GDM1 (cell line): ENCODE data around the gene GAST.
"Not testable (repeated sequence)": the region's sequence is repeated elsewhere in the genome, so short reads cannot be mapped to it uniquely, and the experiment has no call there.

Experiments used
- DNase-seq: peaks from one replicate; lab custom pipeline; 2025; lab: John Stamatoyannopoulos, UW

The GAST gene, protein sequence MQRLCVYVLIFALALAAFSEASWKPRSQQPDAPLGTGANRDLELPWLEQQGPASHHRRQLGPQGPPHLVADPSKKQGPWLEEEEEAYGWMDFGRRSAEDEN

DNA sequence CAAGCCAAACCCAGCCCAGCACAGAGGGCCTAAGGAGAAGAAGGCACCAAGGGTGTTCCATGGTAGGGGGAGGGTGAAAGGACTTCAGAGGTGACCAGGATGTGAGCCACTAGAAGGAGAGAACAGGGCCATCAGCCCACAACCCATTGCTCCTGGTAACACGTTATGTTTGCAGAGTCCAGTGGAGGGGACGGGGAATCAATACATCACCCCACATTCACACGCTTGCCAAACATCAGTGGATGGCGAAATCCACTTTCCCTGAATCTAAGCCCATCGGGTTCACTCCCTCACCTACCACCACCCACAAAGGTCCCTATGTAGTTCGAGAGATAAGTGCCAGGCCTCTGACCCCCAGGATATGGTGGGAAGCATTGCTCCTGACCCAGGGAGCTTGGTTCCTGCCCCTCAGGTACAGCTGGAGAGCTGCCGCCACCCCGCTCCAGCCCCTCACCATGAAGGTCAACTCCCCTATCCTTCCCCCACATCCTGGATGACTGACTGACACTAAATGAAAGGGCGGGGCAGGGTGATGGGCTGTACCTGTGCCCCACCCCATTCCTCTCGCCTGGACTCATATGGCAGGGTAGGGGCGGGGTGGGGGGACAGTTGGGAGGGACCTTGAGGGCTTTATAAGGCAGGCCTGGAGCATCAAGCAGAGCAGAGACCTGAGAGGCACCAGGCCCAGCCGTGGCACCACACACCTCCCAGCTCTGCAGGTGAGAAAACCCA, at the start of gene GAST:
TSS of gene GAST (plus strand) at position 663 of the 732 bp plus-strand sequence. CDS start 3,106 bp downstream, outside the sequence.
- DNase-seq, result no peak

DNA sequence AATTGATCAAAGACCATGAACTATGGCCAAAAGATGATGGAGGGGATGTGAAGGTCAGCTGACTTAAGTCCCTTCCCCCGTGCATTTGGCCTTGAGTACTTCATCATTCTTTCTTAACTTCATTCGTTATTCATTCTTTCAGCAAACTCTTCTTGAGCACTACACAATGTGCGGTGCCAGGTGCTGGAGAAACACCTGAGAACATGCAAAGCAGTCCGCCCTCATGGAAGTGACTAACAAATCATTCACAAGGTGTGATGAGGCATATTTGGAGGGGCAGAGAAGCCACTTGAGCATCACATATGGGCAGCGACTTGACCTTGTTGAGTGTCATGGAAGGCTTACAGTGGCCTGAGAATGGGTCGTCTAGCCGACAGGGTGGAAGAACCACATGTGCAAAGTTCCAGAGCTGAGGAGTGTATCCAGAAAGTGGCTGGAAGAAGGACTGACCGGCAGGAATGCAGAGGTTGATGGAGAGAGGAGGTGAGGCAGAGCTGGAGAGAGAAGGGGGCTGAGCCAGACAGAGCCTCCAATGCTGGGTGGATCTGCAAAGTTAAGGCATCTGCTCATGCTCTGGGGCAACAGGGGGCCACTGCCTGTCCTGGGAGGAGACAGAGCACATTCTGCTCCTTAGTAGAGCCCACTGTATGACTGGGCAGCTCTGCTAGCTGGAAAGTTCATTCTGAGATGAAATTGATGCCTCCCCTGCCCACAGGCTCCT, 48.5 kb upstream of the GAST start:
- DNase-seq, result no peak

DNA sequence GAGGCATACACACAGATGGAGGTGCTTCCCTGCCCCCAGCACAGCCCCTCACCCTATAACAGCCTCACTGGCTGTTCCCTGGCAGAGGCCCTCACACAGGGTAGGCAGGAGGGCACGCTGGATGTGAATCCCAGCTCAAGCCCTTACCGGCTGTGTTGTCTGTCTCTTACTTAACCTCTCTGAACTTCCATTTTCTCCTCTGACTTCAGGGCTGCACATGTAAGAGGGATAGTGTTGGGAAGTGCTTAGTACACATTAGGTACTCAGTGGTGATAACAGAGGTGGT, 48.0 kb upstream of the GAST start:
- no peak for DNase-seq

DNA sequence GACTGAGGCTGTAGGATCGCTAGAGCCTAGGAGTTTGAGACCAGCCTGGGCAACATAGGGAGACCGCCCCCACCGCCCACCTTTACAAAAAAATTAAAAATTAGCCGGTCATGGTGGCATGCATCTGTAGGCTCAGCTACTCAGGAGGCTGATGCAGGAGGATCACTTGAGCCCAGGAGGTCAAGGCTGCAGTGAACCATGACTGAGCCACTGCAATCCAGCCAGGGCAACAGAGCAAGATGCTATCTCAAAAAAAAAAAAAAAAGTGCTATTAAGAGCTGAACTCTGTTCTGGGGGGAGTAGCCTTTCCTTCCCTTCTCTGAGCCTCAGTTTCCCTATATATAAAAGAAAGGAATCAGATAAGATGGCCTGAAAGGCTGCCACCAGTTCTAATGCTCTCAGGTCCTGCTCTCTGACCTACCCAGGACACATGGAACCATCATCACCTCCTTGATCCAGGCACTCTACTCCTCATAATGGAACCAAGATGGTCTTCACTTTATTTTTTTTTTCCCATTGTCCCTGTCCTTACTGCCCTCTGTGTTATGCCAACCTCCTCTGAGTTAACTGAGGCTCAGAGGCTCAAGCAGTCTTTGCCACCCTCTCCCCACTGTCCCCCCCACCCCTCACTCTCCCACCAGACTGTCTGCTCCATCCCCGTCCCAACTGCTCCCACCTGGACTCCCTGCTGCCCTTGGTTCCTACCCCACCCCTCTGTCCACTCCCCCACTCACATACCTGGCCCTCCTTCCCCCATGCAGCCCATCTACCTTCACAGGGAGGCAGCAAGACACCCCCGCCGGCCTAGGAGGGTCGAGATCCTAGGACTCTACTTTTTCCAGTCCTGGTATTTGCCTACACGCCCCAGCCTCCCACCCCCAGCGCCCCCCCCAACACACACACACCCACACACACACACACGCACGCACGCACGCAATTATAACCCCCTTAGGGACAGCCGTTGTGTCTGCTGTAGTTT, 47.3 kb upstream of the GAST start:
- DNase-seq, result no peak

DNA sequence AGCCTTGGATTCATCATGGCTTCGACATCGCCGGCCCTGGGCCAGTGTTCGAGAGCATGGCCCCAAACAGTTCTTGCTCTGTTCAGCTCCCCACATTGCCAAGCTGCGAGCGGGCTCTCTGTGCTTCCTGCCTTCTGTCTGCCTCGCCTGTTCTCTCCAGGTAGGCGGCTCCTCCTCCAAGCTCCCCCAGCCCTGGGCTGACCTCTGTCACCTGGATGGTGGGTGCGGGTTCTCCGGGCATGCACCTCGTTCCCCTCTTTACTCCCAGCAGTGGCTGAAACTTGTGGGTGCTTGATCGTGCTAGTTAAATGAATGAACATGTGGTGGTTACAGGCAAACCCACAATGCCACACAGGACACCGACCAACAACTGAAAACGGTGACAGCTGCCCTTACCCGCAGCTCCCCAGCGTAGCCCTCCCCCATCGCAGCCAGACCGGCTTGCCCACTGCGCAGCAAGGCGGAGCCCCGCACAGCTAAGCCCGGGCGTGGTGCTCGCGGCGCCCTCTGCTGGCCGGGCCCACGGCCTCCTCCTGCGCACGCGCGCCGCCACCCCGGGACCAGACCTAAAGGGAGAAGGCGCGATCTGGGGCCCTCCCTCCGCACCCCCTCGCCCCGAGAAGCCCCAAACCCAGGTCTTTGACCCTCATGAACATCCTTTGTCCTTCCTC, 46.4 kb upstream of the GAST start:
- peak; percentile 82 for DNase-seq

DNA sequence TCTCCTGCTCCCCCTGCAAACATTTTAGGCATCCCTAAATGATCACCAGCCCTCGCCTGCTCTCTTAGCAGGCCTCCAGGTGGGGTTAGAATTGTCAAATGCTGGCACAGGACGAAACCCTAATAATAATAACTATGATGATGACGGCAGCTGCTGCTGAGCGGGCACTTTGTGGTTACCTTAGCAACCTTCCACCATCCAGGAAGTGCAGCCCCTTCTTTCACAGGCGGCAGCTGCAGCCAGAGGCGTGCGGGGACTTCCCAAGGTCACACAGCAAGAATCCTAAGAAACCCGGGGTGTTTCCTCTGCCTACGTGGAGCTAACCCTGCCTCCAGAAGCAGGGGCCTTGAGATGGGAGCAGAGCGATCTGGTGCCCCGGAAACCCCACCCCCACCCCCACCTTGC, 45.9 kb upstream of the GAST start:
- DNase-seq, result no peak

DNA sequence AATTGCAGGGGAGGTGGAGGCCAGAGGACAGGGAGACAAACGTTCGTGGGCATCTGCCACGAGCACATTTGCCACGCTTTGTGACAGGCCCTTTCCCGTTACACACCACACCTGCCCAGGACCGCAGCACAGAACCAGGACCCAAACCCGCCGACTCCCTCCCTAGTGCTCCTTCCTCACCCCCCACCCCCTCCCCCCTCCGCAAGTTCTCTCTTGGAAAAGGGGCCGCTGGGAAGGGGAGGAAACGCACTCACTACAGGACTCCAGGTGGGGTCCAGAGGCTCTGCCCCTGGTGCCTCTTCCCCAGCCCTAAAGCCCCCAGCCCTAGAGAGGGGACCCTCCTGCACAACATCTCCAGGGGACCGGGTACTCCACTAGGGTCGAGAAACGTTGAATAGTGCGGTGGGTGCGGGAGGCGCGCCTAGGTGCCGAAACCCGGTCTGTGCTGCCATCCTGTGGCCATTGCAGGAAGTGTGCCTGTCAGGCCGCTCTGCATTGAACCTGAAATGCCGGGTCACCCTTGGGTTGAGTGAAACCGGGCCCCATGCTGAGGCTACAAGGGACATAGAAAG, 45.3 kb upstream of the GAST start:
- peak; percentile 71 for DNase-seq

DNA sequence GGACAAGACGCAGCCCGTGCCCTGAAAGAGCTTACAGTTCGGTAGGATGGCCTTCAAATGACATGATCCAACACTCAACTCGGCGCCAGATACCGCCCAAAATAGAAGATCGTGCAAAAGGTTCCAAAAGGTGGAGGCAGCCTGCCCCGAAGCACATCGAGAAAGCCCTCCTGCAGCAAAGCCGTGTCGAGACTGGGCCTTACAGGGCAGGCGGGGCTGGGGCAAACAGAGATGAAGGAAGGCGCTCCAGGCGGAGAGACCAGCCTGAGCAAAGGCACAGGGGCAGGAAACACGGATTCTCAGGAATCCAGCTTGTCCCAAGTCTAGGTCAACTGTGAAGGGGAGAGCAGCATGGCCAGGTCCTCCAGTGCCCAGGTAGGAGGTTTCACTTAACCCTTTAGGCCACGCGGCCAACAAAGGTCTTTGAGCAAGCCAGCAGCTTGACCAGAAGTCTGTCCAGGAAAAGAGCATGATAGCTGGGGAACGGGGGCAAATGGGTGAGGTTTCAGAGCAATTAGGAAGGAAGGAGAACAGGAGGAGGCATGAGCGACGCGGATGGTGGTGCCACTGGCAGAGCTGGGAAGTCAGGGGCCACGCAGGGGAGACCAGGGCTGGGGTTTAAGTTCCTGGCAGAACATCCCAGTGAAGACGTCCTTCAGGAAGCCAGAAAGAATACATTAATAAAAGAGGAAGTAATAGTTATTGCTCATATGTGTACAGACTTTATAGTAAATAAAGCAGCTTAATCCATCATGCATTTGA, 44.7 kb upstream of the GAST start:
- peak; percentile 14 for DNase-seq

DNA sequence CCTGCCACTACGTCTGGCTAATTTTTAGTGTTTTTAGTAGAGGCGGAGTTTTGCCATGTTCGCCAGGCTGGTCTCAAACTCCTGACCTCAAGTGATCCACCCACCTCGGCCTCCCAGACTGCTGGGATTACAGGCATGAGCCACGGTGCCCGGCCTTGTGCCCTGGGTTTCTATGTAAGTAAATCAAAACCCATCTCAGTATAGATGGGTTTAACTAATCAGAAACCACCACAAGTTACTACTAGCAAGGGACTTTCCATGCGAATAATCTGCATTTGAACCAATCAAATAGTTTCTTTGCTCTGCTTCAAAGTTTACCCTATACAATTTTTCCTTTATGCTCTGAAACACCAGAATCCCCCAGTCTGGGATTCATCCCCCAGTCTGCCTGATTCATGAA, 40.0 kb upstream of the GAST start:
- no peak for DNase-seq

DNA sequence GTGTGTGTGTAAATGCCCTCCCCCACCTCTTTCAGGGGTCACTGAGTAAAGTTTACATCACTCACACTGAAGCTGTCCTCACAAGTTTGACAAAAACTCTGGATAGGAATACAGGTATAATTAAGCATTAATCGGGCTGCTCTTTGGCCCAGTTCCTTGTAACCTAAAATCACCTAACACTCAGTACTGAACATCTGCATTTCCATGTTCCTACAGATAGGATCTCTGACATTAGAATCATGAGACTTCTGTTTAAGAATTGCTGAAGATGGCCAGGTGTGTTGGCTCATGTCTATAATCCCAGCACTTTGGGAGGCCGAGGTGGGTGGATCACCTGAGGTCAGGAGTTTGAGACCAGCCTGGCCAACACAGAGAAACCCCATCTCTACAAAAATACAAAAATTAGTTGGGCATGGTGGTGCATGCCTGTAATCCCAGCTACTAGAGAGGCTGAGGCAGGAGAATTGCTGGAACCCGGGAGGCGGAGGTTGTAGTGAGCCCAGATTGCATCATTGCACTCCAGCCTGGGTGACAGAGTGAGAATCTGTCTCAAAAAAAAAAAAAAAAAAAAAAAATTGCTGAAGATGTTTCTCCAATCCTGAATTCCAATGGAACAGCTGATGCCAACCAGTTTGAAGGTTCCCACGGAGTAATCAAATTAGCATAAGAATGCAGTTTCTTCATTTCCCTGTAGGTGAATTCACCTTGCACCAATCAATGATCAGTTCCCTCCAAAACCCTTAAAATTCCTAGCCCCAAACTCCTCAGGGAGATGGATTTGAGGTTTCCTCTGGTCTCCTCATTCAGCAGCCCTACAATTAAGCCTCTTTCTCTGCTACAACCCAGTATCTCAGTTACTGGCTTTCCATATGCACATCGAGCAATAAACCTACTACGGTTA, 36.7 kb upstream of the GAST start:
- DNase-seq, result not testable (repeated sequence)

DNA sequence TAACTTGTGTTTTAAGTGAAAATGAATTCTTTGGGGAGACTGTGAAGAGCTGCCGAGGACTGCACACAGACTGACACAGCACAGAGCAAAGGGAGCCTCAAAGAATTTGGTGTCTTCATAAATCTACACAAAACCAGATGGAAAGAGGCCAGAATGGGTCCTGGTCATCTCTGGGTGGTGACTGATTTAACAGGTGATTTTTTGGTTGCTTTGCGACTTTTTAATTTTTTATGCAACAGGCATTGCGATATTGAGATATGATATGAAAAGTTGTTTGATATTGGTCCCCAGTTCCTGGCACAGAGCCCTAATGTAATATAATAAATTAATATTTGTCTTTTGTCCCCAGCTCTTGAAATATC, 36.1 kb upstream of the GAST start:
- no peak for DNase-seq

DNA sequence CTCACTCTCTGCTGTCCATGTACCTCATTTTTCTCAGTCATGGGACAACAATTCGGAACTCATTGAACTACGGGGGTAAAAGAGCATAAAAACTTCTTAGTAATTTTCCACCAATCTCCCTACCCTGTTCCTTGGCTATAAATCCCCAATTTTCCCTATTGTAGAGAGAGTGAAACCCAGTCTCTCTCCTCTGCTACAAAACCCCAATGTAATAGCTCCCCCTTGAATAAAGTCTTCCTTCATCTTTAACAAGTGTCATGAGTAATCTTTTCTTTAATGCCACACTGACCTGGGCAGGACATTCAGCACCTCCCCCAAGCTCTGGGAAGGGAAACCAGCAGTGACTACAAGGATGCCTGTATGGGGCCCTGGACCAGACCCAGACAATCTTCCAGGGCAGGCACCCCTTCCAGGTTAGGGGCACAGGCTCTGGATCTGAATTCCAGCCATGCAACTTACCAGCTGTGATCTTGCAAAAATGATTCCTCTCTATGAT, 33.7 kb upstream of the GAST start:
- DNase-seq, result peak; percentile 44

DNA sequence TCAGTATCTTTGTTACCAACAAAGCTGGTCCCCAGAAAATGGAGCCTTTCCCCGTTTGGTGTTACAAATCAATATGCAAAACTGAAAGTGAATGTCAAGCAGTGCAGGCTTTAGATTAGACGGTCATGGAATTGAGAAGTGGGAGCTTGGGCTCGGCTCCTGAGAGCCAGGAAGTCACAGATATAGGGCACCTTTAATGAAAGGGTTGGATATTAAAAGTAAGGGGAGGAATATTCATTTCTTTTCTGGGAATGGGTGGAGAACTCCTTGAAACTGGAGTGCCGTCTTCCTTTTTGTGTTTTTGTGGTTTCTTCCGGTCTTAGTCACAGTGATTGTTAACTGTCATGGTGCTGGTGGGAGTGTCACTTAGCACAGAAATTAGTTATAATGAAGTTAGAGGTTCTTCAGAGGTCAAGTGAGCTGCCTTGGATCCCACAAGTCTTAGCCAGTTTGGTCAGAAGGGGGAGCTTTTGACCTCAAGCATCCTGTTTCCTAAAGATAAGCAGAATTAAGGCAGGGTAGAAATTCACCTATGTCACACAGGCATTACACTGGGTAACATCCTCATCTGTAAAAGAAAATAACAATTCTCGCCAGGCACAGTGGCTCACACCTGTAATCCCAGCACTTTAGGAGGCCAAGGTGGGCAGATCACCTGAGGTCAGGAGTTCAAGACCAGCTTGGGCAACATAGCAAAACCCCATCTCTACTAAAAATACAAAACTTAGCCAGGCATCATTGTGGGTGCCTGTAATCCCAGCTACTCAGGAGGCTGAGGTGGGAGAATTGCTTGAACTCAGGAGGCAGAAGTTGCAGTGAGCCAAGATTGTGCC, 33.0 kb upstream of the GAST start:
- DNase-seq, result peak; percentile 83

DNA sequence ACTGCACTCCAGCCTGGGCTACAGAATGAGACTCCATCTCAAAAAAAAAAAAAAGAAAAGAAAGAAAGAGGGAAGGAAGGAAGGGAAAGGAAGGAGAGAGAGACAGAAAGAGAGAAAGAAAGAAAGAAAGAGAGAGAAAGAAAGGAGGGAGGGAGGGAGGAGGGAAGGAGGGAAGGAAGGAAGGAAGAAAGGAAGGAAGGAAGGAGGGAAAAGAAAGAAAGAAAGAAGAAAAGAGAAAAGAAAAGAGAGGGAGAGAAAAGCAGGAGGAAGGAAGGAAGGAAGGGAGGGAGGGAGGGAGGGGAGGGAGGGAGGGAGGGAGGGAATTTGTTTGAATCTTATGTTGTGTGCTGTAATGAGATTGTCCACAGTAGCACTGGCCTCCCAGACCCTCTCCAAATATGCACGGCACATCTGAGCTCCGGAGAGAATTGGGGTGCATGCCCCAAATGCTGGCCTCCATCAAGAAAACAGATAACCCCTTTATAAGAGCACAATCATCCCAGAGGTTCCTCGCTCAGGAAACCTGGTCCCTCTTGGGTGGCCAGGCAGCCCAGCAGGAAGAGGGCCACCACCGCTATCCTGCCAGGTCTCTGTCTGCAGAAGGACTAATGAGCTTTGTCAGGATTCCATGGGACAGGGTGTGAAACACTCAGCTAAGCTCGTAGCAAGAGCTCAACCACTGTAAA, 32.2 kb upstream of the GAST start:
- no peak for DNase-seq

DNA sequence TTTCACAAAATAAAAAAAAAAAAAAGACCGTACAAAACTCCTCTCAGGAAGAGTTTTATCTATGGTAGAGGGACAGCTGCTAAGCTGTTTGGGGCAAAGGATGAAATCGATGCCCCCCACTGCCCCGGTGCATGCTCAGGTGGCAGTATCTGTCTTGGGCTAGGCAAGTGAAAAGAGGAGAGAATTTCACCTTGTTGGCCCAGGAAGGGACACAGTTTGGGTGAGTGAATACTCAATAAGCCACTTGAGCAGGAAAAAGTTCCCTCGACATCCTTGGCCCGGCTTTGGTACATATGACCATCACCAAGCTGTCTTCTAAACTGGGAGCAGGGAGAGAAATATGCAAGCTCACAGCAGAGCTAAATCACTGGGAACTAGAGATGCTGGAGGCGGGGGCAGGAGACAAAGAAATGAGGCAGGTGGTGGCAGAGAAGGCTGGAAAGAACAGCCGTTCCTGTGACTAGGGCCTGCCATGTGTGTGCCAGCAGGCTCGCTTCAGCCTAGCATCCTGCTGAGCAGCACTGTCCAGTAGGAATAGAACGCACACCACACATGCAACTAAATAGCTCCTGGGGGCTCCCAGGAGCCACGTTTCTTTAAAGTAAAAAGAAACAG, 31.6 kb upstream of the GAST start:
- DNase-seq, result no peak

DNA sequence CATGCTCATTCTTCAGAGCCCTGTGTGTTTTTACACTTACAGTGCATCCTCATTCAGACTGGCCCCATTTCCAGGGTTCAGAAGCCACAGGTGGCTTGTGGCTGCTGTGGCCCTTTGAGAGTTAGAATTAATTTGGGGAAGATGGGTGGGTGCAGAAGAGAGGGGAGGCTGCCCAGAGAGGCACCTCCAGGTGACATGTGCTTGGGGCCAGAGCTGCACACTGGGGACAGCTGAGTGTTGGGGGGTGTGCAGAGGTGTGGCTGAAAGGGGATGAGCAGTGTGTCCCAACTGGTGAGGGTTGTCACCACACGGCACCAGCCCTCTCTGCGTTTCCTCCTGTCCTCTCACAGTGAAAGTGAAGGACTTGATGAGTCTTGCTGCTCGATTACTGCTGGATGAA, 30.4 kb upstream of the GAST start:
- no peak for DNase-seq

DNA sequence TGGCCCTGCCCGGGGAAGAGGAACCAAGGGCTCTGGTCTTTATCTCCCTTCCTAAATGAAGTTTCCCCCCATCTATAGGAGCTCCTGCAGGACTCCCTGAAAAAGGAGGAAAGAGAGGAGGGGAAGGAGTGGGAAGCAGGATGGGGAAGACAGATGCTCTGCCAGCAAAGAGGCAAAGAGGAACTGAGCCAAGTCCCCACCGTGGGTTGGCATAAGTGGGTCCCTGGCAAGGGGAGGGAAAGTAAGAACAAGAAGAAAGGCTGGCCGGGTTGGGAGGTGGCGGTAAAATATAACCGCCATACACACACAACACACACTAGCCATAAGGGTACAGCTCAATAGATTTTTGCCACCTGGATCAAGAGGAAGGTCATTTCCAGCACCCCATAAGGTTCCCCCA, 29.5 kb upstream of the GAST start:
- peak; percentile 20 for DNase-seq
